GOT3 (cell line): Measurements from ENCODE around the gene RNF38.

ENCODE experiments used
- DNase-seq: peaks from one replicate; lab custom pipeline; 2025; ENCODE audit warnings: mixed read lengths; lab: John Stamatoyannopoulos, UW

The RNF38 gene

DNA sequence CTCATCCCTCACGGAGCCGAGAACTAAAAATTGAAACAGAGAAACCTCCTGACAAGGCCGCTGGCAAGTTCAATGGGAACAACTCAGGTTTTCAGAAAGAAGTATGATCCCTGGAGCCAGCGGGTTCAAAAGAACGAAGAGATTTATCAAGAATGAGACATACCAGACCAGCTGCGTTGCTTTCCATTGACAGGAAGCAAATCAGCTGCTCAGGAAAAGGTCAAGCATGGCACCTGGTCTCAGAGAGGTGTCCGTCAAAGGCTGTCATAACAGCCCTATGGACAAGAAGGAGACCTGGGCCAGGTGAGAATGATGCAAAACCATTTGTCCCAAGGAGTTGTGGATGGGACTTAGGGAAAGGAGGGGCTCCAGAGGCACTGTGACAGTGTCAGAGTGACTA lies 106.9 kb downstream of the RNF38 start:
- DNase-seq: no peak

DNA sequence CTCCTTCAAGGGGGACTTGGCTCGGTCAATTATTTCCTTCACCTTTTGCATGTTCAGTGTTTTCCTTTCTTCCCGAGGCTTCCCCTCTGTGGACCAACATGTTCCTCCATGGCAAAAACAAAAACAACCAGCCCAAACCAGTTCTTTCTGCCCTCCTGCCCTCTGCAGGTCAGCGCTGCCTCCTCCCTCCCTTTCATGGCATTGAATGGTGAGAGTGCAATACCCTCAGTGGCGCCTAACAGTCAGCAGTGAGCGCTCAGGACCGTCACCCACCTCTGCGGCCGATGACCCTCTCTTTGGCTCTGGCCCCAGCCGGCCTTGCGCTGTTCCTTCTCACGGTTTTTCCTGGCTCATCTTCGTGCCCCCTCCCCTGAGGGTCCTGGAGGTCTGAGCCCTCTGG lies 107.4 kb downstream of the RNF38 start:
- DNase-seq: no peak

DNA sequence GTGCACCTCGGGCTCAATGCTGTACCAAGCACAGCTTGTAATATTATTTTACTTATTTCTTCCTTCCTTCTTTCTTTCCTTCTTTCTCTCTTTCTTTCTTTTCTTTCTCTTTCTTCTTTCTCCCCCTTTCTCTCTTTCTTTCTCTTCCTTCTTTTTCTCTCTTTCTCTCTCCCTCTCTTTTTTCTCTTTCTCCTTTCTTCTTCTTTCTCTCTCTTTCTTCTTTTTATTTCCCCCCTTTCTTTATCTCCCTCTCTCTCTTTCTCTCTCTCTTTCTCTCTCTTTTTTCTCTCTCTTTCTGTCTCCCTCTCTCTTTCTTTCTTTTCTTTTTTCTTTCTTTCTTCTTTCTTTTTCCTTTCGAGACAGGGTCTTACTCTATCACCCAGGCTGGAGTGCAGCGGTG lies 109.1 kb downstream of the RNF38 start:
- DNase-seq: no peak

- DNase-seq: no peak
These were observed 110.1 kb downstream of the RNF38 start for GRCh38 chr9:36289836-36290435.

DNA sequence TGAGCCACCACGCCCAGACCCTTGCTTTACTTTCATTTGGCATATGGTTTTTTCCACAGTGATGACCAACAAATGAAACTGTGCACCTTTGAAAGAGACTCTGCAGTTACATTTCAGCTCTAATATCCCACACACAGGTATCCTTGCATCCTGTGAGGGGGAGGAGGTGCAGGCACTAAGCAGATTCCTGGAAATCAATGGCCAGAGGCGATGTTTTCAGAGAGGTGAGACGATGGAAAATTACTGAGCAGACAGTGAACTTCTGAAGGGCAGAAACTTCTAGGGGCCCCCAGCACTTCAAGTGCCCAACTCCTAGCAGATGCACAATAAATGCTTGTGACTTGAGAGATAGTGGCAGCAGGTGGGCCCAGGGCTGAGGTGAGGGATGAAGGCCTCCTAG lies 112.0 kb downstream of the RNF38 start:
- DNase-seq: no peak
